SW 1271 (cell line): ENCODE results near the gene TPO.

Experiments
- DNase-seq, 2 experiments: peaks; one replicate each; lab custom pipeline; 2025; lab: John Stamatoyannopoulos, UW

Gene TPO

DNA sequence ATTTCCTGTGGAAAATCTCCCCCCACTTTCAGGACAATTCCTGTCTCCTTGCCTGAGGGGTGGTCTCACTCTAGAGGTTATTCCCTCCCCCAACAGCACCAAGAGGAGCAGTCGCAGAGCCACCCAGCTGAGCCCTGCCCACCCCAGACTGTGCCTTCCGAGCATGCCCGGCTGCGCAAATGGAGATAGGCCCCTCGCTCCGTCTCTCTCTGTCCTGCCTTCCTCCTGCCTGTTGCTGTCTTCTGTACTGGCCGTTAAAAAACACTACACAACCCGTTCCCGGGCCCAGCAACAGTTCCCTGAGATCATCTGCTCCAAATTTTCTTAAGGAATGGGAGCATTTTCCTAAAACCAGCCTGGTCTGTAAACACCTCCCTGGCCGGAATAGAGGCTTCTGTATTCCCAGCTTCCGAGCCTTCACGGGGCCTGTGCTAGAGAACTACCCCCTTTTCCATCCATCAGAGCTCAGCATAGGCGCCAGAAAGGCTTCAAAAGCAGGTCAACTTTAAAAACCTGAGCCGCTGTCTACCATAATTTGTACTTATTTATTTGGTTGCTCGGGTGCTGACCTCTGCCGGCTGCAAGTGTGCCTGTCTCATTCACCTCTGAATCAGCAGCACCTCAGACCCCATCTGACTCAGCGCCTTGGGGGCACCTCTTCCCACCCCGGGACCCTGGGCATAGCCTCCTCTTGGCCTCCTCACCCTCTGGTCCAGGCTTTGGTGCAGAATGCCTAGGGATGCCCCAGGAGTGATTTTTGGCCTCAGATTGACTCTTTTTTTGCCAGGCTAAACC lies 171.6 kb downstream of the TPO start:
- no peak for DNase-seq

DNA sequence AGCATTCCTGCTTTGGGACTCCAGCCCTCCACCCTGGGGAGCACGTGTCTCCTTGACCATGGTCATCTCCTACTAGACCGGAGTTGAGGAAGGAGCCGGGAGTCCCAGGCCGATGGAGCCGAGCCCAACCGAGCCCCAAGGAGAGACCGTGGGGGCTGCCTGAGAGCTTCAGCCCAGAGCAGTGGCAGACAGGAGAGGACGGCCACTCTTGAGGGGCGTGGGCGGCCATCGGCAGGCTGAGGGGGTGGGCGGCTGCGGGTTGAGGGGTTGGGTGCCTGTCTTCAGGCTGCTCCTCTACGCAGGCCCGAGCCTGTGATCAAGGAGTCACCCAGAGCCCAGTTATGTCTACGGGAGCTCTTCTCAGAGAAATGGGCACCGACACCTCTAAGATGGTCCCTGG lies 172.4 kb downstream of the TPO start:
- no peak for DNase-seq

- no peak for DNase-seq
Observed at GRCh38 chr2:1586251-1586922, 173.1 kb downstream of the TPO start.

GRCh38 chr2:1586923-1587840 lies 173.9 kb downstream of the TPO start:
- DNase-seq, result no peak

DNA sequence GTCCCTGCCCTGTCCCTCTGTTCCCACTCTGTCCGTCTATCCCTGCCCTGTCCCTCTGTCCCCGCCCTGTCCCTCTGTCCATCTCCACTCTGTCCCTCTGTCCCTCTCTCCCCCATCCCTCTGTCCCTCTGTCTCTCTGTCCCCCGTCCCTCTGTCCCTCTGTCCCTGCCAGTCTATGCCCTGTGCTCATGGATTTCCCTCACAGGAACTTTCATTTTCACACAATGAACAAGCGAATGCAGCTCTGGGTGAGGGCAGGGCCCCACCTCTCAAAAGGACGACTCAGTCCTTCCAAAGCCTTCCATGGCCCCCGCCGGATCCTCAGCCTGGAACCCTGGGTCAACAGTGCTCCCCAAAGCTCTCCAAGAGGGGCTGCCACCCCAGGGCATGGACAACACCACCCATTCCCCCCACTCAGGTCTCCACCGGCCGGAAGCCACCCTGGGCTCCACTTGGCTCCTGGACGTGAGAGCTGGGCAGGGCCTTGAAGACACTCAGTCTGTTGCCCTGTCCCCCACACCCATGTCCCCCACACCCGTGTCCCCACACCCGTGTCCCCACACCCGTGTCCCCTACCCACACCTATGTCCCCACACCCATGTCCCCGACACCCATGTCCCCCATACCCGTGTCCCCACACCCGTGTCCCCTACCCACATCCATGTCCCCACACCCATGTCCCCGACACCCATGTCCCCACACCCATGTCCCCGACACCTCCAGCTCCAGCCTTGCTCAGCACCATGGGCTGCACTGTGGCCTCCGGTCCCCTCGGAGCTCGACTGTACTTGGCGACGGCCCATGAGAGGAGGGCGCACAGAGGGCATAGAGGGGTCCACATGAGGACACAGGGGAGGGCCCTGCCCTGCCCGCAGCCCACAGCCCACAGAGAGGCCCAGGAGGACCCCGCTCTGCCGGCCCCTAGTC lies 175.1 kb downstream of the TPO start:
- DNase-seq, result no peak

- DNase-seq, result no peak
Observed at GRCh38 chr2:1588978-1589621, 175.8 kb downstream of the TPO start.

DNA sequence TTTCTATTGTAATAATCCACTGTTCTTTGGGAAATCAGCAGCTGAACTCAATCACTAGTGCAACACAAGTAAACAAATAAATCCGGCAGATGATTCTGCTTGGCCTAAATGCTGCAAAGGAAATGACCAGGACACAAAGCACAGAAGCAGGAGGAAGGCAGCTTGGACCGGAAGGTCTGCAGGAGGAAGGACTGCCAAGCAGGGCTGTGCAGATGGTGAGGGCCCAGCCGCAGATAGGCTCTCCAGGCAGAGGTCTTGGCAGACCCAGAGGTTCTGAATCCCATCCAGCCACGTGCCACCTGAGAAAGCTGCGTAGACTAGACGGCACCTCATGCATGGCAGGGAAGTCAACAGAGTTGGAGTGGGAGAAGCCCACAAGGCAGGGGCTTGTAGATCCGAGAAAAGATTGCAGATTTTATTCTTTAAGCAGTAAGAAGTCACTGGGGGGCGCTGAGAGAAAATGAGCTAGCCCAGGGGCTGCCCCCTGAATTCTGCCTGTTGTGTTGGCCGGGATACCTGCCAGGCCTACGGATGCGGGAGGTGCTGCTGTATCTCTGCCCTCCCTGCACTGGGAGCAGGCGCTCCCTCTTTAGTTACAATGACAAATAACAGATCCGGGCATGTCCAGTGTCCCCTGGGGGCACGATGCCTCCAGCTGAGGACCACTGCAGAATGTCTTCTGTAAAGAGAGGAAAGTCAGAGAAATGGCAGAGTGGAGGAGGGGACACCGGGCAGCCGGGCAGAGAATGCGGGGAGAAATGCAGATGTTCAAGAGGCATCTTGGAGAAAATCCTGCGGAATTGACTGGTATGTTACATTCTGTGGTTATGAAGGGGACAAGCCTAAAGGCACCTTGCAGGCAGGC lies 177.6 kb downstream of the TPO start:
- no peak for DNase-seq

GRCh38 chr2:1591461-1591770 lies 178.2 kb downstream of the TPO start:
- DNase-seq, result no peak
